Muscle of leg (tissue), 11 donors: ENCODE results near the gene ADAM22. TPM values are rescaled to one million over a fixed set of nuclear protein-coding genes. Genes with fewer than 3 reads are reported as not detected.

Experiments
- DNase-seq: peaks from one replicate; pipeline ENCODE4 v3.0.0; 2013
- H3K27ac ChIP-seq: one replicate; pipeline ENCODE4 v1.5.1; 2013; ENCODE audit warnings: mild to moderate bottlenecking, low read length, control low read depth
- H3K27me3 ChIP-seq: one replicate; pipeline ENCODE4 v1.6.1; 2013; ENCODE audit warnings: low read length; ENCODE audit not compliant: control insufficient read depth, insufficient read depth
- H3K36me3 ChIP-seq: one replicate; pipeline ENCODE4 v1.6.1; 2013; ENCODE audit warnings: low read length; ENCODE audit not compliant: control insufficient read depth, insufficient read depth
- H3K4me1 ChIP-seq: one replicate; pipeline ENCODE4 v1.6.1; 2013; ENCODE audit warnings: low read length; ENCODE audit not compliant: control insufficient read depth, insufficient read depth
- H3K4me3 ChIP-seq: one replicate; pipeline ENCODE4 v1.5.1; 2013; ENCODE audit warnings: low read length, control low read depth
- H3K9me3 ChIP-seq: replicated peaks from 2 replicates; pipeline ENCODE4 v1.6.1; 2013; ENCODE audit warnings: low read depth, low read length; ENCODE audit not compliant: control insufficient read depth
- WGBS: methylation state at CpG from one replicate; pipeline ENCODE4 v1.1.5; 2013; ENCODE audit warnings: missing lambda C conversion rate; ENCODE audit not compliant: insufficient coverage; 5-methylcytosine and 5-hydroxymethylcytosine counted together
- polyA plus RNA-seq, 8 donors: library from polyadenylated mRNA; unstranded; fragments of 120-200 nt; gene quantifications; one replicate each; pipeline versions ENCODE4 v1.2.1 to v1.2.3, GENCODE V29; 2013; ENCODE audit warnings: inconsistent platforms in 1 of 8, low replicate concordance in 1 of 8; ENCODE audit not compliant: insufficient read length in 8 of 8, insufficient read depth in 1 of 8
- total RNA-seq: library from RNA; stranded (reverse); fragments of 120-200 nt; gene quantifications from one replicate; pipeline ENCODE4 v1.2.4, GENCODE V29; 2013

Gene ADAM22
- total and polyA plus RNA-seq, 9 donors, result 7.3 to 17.1 (median 15.1) TPM

DNA sequence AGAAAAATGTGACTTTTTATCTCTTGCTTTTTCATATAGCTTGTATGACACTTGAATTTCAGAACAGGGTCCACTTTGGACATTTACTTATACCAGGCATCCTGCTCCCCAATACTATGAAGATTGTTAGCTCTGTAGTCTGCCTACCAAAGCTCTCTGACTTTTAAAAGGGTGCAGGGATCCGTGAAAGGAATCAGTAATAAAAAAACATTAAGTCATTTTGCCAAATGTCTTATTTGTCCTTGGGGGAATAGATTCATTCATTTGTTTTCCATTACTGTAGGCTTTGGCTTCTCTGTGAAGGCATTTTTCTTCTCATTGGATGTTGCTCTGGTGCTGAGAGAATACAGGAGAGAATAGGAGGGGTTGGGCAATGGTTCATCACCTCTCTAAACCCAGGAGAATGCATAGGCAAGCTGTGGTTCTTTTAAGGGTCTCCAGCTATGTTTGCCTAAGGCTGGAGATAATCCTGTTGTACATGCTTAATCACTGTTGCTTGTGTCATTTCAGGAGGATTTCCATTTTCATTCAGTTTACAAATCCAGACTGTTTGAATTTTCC lies 182.3 kb downstream of the ADAM22 start:
- no CpG with 5 or more reads among the region's 1 CpG for WGBS
- Histone ChIP-seq H3K9me3 (no peaks in the 10 kb centered on the region), H3K4me1 (peaks cover 11% of the 10 kb centered on the region), H3K36me3 (no peaks in the 10 kb centered on the region), H3K27ac (peak overlapping the region; percentile 80), H3K27me3 (no peaks in the 10 kb centered on the region), H3K4me3 (no peak overlapping the region)
- peak; percentile 95 for DNase-seq

DNA sequence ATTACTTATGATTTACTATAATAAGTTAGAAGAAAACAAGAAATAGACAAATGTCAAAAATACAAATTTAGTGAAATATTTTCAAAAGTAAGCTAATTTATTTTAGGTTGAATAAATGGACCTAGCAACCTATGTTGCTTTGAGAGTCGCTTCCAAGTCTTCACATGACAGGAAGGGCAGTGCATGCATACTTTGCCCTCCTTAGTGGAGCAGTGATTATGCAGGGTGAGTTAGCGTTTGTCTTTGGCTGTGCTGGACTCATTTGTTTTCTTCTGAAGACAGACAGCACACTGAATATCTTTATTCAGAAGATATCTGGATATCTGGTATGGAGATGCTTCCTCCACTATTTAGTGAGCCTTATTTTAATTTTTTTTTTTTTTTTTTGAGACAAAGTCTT lies 183.3 kb downstream of the ADAM22 start:
- no peaks in the 10 kb centered on the region for H3K9me3 ChIP-seq
- WGBS, result no CpG with 5 or more reads among the region's 2 CpGs
- no peak overlapping the region for H3K4me3 ChIP-seq
- H3K4me1 ChIP-seq, result peaks cover 11% of the 10 kb centered on the region
- H3K36me3 ChIP-seq, result no peaks in the 10 kb centered on the region
- no peak for DNase-seq
- H3K27ac ChIP-seq, result no peak overlapping the region
- H3K27me3 ChIP-seq, result no peaks in the 10 kb centered on the region

DNA sequence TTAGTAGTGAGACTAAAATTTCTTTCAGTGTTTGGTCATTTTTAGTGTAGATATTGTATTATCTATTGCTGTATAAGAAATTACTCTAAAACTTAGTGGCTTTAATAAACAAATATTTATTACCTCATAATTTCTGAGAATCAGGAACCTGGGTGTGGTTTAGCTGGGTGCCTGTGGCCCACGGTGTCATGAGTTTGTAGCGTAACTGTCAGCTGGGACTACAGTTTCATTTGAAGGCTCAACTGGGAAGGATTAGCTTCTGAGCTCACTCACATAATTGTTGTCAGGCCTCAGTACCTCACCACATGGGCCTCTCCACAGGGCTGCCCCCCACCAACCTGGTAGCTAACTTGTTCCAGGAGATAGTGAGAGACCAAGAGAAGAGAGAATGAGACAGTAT lies 187.3 kb downstream of the ADAM22 start:
- Histone ChIP-seq H3K27me3 (no peaks in the 10 kb centered on the region), H3K4me3 (no peak overlapping the region), H3K4me1 (no peaks in the 10 kb centered on the region), H3K9me3 (no peaks in the 10 kb centered on the region), H3K27ac (no peak overlapping the region), H3K36me3 (no peaks in the 10 kb centered on the region)
- no CpG with 5 or more reads among the region's 2 CpGs for WGBS
- DNase-seq, result no peak

DNA sequence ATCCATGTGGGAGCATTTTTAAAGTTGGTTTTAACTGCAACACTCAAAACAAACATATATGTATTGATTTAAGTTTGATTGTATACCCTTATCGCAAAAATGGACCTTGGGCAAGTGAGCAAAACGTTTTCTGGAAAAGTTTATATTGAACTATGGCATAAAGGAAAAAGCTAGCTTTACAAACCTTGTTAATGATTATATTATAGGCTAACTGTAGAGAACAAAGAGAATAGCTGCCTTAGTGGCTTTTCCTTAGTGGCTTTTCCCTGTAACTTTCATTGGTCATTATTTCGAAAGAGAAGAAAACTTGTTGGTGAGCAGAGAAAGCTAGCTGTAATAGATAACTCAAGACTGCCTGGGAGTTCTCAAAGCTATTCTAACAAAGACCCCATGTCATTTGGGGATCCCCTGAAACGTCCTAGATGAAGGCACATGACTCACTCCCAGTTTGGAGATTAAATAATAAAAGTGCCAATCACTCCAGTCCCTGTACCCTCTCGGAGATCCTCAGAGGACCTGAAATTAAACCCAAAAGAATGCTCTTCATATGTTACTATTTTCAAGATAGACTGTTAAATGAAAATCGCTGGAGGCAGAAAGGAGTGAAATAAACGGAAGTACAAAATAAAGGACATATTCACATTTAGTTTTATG lies 193.7 kb downstream of the ADAM22 start:
- Histone ChIP-seq H3K9me3 (no peaks in the 10 kb centered on the region), H3K36me3 (no peaks in the 10 kb centered on the region), H3K27ac (no peak overlapping the region), H3K4me1 (no peaks in the 10 kb centered on the region), H3K4me3 (no peak overlapping the region), H3K27me3 (no peaks in the 10 kb centered on the region)
- WGBS, result no CpG with 5 or more reads among the region's 7 CpGs
- DNase-seq, result no peak

DNA sequence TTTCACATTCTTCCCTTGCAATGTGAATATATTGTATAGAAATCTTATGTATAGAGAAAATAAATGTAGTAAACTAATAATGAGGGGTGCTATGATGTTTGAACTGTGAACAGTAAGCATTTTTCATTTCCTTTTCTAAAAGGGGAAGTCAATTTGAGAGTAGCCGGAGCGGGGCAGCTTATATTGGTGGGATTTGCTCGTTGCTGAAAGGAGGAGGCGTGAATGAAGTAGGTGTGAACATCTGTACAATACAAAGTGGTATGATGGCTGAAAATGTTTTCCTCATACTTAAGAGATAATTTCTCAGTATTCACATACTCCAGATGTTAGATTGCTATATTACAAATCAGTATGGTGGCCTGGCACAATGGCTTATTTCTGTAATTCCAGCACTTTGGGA lies 198.7 kb downstream of the ADAM22 start:
- Histone ChIP-seq H3K27me3 (no peaks in the 10 kb centered on the region), H3K36me3 (no peaks in the 10 kb centered on the region), H3K4me3 (no peak overlapping the region), H3K4me1 (no peaks in the 10 kb centered on the region), H3K9me3 (no peaks in the 10 kb centered on the region), H3K27ac (no peak overlapping the region)
- DNase-seq, result no peak
- WGBS, result no CpG with 5 or more reads among the region's 4 CpGs

DNA sequence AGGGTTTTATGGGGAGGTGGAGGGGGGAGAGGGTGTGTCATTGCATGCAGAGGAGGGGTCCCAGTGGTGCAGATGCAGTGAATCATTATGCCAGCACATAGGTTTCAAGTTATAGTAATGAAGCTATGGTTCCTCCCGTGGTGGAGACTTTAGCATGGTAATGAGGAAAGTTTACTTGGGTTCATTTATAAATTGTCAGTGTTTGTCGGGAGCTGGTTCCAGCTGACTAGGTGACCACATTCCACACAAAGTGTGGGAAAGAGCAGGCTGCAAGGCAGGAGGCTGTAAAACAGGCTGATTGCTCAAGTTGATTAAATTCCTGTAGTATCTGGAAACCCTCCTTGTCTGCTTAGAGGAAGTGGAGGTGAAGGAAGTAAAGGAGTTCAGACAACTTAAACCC lies 206.9 kb downstream of the ADAM22 start:
- H3K4me1 ChIP-seq, result no peaks in the 10 kb centered on the region
- H3K4me3 ChIP-seq, result no peak overlapping the region
- no CpG with 5 or more reads among the region's 2 CpGs for WGBS
- no peak for DNase-seq
- no peaks in the 10 kb centered on the region for H3K9me3 ChIP-seq
- H3K27ac ChIP-seq, result no peak overlapping the region
- H3K36me3 ChIP-seq, result no peaks in the 10 kb centered on the region
- H3K27me3 ChIP-seq, result no peaks in the 10 kb centered on the region

DNA sequence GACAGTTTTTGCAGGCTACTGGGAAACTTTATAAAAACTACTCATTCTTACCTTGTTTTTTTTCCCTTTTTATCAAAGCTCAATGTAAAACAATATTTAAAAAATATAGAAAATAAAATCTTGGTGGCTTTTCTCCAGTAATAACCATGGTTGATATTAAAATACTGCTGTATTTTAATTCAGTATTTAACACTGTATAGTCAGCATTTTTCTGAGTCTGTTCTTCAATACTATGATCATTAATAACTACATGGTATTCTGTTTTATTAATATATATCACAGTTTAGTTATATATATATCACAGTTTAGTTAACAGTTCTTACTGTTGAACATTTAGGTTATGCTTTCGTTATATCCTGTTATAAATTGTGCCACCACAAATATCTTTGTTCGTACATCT lies 207.4 kb downstream of the ADAM22 start:
- H3K9me3 ChIP-seq, result no peaks in the 10 kb centered on the region
- no peaks in the 10 kb centered on the region for H3K36me3 ChIP-seq

DNA sequence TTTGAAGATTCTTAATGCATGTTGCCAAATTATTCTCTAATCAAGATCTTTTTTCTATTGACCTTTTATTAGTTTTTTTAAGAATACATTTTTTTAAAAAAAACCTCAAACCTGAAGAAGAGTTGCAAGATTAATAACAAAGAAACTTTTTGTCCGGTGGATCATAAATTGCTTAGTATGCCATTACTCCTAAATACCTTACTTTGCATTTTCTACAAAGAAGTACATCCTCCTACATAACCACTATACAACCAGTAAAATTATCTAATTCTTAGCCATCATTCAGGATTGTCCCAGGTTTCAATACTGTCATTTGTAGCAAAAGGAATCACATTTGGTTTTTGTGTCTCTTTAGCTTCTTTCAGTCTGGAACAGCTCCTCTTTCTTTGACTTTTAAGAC lies 207.9 kb downstream of the ADAM22 start:
- H3K9me3 ChIP-seq, result no peaks in the 10 kb centered on the region
- no peak for DNase-seq
- no peak overlapping the region for H3K4me3 ChIP-seq
- 100% methylated on average over 1 of the region's 1 CpG for WGBS
- no peaks in the 10 kb centered on the region for H3K27me3 ChIP-seq
- H3K4me1 ChIP-seq, result no peaks in the 10 kb centered on the region
- no peak overlapping the region for H3K27ac ChIP-seq
- no peaks in the 10 kb centered on the region for H3K36me3 ChIP-seq

More for the DNA sequence above, 207.4 kb downstream of the ADAM22 start:
- Histone ChIP-seq H3K27ac (no peak overlapping the region), H3K27me3 (no peaks in the 10 kb centered on the region), H3K4me1 (no peaks in the 10 kb centered on the region), H3K4me3 (no peak overlapping the region)
- DNase-seq, result no peak
- no CpG with 5 or more reads among the region's 2 CpGs for WGBS

DNA sequence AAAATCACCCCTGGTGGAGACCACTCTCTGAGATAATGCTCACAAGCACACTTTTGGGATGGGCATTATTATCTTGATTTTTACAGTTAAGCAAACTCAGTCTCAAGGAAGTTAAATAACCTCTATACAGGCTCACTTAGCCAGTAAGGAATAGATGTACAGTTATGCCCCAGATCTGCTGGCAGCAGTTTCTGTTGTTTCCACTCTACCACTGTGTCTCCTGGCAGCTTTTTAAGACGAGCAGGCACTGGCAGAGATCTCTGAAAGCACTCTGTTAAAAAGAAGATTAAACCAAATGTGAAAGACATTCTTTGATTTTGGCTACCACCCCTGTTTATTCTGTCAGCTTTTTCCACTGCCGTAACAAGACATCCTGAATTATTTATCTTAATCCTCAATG lies 212.6 kb downstream of the ADAM22 start:
- no peaks in the 10 kb centered on the region for H3K36me3 ChIP-seq
- no peak overlapping the region for H3K27ac ChIP-seq
- H3K27me3 ChIP-seq, result no peaks in the 10 kb centered on the region
- no peaks in the 10 kb centered on the region for H3K9me3 ChIP-seq
- H3K4me3 ChIP-seq, result no peak overlapping the region
- no peaks in the 10 kb centered on the region for H3K4me1 ChIP-seq
- peak; percentile 48 for DNase-seq
- WGBS, result 33% methylated on average over 1 of the region's 2 CpGs

DNA sequence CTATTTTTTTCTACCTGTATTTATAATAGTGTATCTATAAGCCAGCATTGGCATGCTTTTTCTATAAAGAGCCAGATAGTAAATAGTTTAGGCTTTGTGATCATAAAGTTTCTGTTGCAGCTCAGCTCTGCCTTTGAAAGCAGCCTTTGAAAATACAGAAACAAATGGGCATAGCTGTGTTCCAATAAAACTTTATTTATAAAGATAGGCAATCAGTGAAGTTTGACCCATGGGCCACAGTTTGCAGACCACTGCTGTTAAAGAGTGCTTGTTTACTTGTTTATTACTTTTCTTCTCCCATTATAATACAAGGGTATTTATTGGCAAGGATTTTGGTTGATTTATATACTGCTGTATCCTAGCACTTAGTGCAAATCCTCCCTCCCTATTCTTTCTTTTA lies 213.3 kb downstream of the ADAM22 start:
- Histone ChIP-seq H3K9me3 (no peaks in the 10 kb centered on the region), H3K27me3 (no peaks in the 10 kb centered on the region), H3K4me1 (no peaks in the 10 kb centered on the region), H3K27ac (no peak overlapping the region), H3K36me3 (no peaks in the 10 kb centered on the region), H3K4me3 (no peak overlapping the region)
- DNase-seq, result no peak

DNA sequence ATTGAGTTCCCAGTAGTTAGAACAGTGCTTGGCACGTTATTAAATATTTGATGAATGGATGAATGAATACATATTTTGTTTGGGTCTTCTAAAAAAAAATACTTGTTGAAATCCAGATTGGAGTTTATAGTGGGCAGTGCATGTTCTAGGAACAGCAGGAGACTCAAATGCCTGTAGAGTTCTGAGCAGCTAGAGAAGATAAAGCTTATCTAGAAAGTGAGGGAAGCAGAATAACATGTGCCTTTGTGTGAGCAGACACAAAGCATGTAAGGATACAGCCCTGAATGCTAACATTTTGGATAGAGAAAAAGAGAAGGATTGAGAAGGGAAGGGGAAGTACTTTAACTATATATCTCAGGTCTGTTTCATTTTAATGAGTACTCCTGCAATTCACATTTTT lies 213.9 kb downstream of the ADAM22 start:
- H3K27me3 ChIP-seq, result no peaks in the 10 kb centered on the region
- WGBS, result 29% methylated on average over 1 of the region's 1 CpG
- no peak overlapping the region for H3K27ac ChIP-seq
- H3K4me1 ChIP-seq, result no peaks in the 10 kb centered on the region
- DNase-seq, result no peak
- no peak overlapping the region for H3K4me3 ChIP-seq
- H3K36me3 ChIP-seq, result no peaks in the 10 kb centered on the region
- no peaks in the 10 kb centered on the region for H3K9me3 ChIP-seq
